C4-2B (cell line): Measurements from ENCODE around the gene NAV3.

Experiments used
- H3K27ac ChIP-seq: fragments of 450-650 bp; 2 replicates; pipeline ENCODE4 v1.5.1; 2017
- CTCF ChIP-seq: fragments of 450-650 bp; conservative IDR thresholded peaks from 2 replicates; pipeline ENCODE4 v1.5.1; 2017; ENCODE audit warnings: mild to moderate bottlenecking
- ZFX ChIP-seq: fragments of 450-650 bp; IDR thresholded peaks from 2 replicates; pipeline ENCODE4 v1.6.1; 2017

NAV3 gene

GRCh38 chr12:77821699-77822203, 8.9 kb upstream of the NAV3 start:
- no peak overlapping the region for H3K27ac ChIP-seq
- no peak for TF ChIP-seq ZFX
- TF ChIP-seq CTCF: no peak

DNA sequence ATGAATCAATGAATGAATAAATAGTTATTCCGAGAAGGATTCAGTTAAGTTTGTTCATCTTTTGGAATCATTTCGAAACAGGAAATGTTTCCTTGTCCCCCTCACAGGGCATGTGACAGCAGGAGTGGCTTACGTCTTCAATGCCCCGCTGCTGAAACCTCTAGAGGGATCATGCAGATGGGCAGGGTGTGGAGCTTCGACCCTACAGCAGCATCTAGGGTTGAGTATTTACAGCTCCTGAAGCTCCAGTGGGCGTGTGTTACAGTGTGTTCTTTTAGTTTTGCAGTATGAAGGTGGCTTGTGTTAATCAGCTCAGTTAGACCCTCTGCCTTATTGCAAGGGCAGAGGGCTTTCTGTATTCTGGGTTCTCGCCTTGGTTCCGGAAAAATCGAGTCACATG, 2.6 kb downstream of the NAV3 start:
- TF ChIP-seq CTCF (no peak), ZFX (no peak)

GRCh38 chr12:77834618-77835017, 3.9 kb downstream of the NAV3 start:
- TF ChIP-seq CTCF (no peak), ZFX (no peak)
- H3K27ac ChIP-seq: no peak overlapping the region

More for the DNA sequence above, 2.6 kb downstream of the NAV3 start:
- no peak overlapping the region for H3K27ac ChIP-seq

- TF ChIP-seq CTCF: 0 out of 2 replicates have a peak, but pooled peaks have one; percentile 0
- TF ChIP-seq ZFX: no peak
- H3K27ac ChIP-seq: no peak overlapping the region
Measured at GRCh38 chr12:77835969-77836368, 5.3 kb downstream of the NAV3 start.

- no peak for TF ChIP-seq ZFX
- TF ChIP-seq CTCF: no peak
- H3K27ac ChIP-seq: no peak overlapping the region
Measured at GRCh38 chr12:77837876-77838291, 7.2 kb downstream of the NAV3 start.

DNA sequence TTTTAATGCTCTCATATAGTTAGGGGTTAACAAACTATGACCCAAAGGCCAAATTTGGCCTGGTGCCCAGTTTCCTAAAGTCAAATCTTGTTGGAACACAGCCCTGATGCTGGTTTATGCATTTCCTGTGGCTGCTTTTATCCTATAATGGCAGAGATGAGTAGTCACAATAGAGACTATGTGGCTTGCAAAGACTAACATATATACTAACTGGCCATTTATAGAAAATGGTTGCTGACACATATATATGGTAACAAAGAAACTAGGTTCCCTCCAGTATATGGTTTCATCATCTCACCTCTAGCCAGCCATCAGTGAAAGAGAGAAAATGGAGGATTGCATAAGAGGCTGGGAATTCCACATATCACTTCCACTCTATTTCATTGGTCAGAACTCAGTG, 10.8 kb downstream of the NAV3 start:
- TF ChIP-seq CTCF (no peak), ZFX (no peak)
- no peak overlapping the region for H3K27ac ChIP-seq

DNA sequence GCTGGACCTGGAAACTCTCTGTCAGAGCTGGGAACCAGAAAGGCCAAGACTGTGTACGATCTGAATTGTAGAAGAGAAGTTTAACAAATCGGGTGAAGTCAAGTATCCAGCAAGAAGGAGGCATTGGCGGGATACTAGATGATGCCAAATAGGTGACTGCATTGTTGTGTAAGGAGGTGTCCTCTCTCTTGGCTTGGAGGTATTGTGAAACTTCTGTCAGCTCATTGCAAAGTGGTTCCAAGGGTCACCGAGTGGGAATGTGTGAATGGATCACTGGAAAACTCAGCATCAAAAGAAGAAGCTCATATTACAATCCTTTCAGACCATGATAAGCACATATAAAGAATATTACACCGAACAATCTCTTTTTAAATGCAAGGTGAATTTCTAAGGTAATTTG, 11.7 kb downstream of the NAV3 start:
- no peak for TF ChIP-seq ZFX
- H3K27ac ChIP-seq: no peak overlapping the region

GRCh38 chr12:77845831-77846230, 15.1 kb downstream of the NAV3 start:
- H3K27ac ChIP-seq: no peak overlapping the region
- TF ChIP-seq CTCF (no peak), ZFX (no peak)
